HepG2 (cell line): Measurements from ENCODE around the gene EIF4E. TPM values are rescaled to one million over a fixed set of nuclear protein-coding genes. Genes with fewer than 3 reads are reported as not detected.
"Not testable (repeated sequence)": the region's sequence is repeated elsewhere in the genome, so short reads cannot be mapped to it uniquely, and the experiment has no call there.

Source experiments
- ATAC-seq: fragments of 200-7000 bp; cut with Tn5 transposase; 3 replicates; pipeline ENCODE4 v1.9.1; 2020; ENCODE audit warnings: mild to moderate bottlenecking, moderate library complexity
- BruUV-seq: library from RNA; stranded (reverse); fragments of 400-500 nt; replicated peaks from 2 replicates; lab custom pipeline; 2021; lab: Mats Ljungman, UMichigan
- CTCF ChIA-PET: fragments of 300-600 bp; formaldehyde crosslinking; extraction: SDS; loops from one replicate; lab custom pipeline; 2021; ENCODE audit warnings: low total read pairs, inconsistent platforms, low intra/inter-chr PET ratio; lab: Yijun Ruan, JAX
- POLR2A ChIA-PET: fragments of 350-600 bp; sonication (Branson Sonifier 250); formaldehyde crosslinking; loops from one replicate; lab custom pipeline; 2020; ENCODE audit warnings: antibody characterized with exemption, inconsistent platforms; lab: Yijun Ruan, JAX
- DNase-seq: peaks from one replicate; pipeline ENCODE4 v3.0.0-alpha.2; 2015; ENCODE audit warnings: low spot score
- FAIRE-seq: peaks from 3 replicates; lab custom pipeline; 2011; peaks lifted over from hg19 to GRCh38; lab: Jason Lieb, UNC
- H2AFZ ChIP-seq: one replicate; pipeline ENCODE4 v1.6.1; 2011; ENCODE audit warnings: low read length, inconsistent platforms
- H3K27ac ChIP-seq: fragments of 300-600 bp; 3 replicates; pipeline ENCODE4 v1.8.0; 2011; ENCODE audit warnings: mixed run types, mild to moderate bottlenecking, mixed read lengths, low read length, inconsistent platforms; ENCODE audit not compliant: insufficient read depth; ENCODE audit errors: extremely low read length
- H3K27me3 ChIP-seq, 2 experiments: fragments of 200-600 bp in 1 of 2; 2 replicates in 1 of 2; 3 replicates in 1 of 2; pipeline versions ENCODE4 v1.6.0 to v1.8.0; 2011; ENCODE audit warnings: low read length in 2 of 2, mild to moderate bottlenecking in 2 of 2, moderate library complexity in 2 of 2, inconsistent platforms in 1 of 2; ENCODE audit not compliant: insufficient read depth in 2 of 2, control insufficient read depth in 1 of 2
- H3K36me3 ChIP-seq, 2 experiments: fragments of 200-600 bp in 1 of 2; replicated peaks in 1 of 2; 2 replicates in 1 of 2; 3 replicates in 1 of 2; pipeline versions ENCODE4 v1.5.1 to v1.8.0; 2011; ENCODE audit warnings: low read length in 2 of 2, inconsistent platforms in 1 of 2; ENCODE audit not compliant: insufficient read depth in 2 of 2, control insufficient read depth in 1 of 2
- H3K4me1 ChIP-seq: 2 replicates; pipeline ENCODE4 v1.5.1; 2012; ENCODE audit warnings: low read length, inconsistent platforms; ENCODE audit not compliant: insufficient read depth
- H3K4me2 ChIP-seq: 2 replicates; pipeline ENCODE4 v1.6.0; 2011; ENCODE audit warnings: low read depth, low read length, inconsistent platforms
- H3K4me3 ChIP-seq, 3 experiments: fragments of 200-600 bp in 1 of 3; sonication (generic), shearing (Covaris generic) in 1 of 3; replicated peaks in 1 of 3; 2 replicates each; pipeline ENCODE4 v1.5.1; 2011 to 2016; ENCODE audit warnings: low read length in 3 of 3, inconsistent platforms in 2 of 3, low read depth in 2 of 3, mild to moderate bottlenecking in 2 of 3, control low read depth in 1 of 3, mixed read lengths in 1 of 3; ENCODE audit not compliant: insufficient read depth in 1 of 3
- H3K79me2 ChIP-seq: one replicate; pipeline ENCODE4 v1.6.1; 2011; ENCODE audit warnings: low read length, inconsistent platforms; ENCODE audit not compliant: insufficient read depth
- H3K9ac ChIP-seq: 2 replicates; pipeline ENCODE4 v1.6.0; 2011; ENCODE audit warnings: mild to moderate bottlenecking, low read depth, low read length, inconsistent platforms; ENCODE audit not compliant: insufficient read depth
- H3K9me3 ChIP-seq: 2 replicates; pipeline ENCODE4 v1.5.1; 2012; ENCODE audit warnings: mild to moderate bottlenecking, low read length
- H4K20me1 ChIP-seq: 2 replicates; pipeline ENCODE4 v1.6.0; 2011; ENCODE audit warnings: inconsistent platforms, mild to moderate bottlenecking, low read length, moderate library complexity; ENCODE audit not compliant: insufficient read depth
- BATF2 ChIP-seq: sonication (generic); formaldehyde crosslinking; IDR thresholded peaks from 2 replicates; pipeline ENCODE4 v1.8.0; 2022; ENCODE audit warnings: mild to moderate bottlenecking, missing genetic modification reagents, moderate library complexity
- THAP9 ChIP-seq: sonication (generic); formaldehyde crosslinking; IDR thresholded peaks from 2 replicates; pipeline ENCODE4; 2020; ENCODE audit warnings: missing genetic modification reagents, mild to moderate bottlenecking, borderline replicate concordance
- TOE1 ChIP-seq: sonication (generic); formaldehyde crosslinking; IDR thresholded peaks from 2 replicates; pipeline ENCODE4 v1.4.0; 2020; ENCODE audit warnings: mild to moderate bottlenecking, missing genetic modification reagents
- ZBTB10 ChIP-seq: sonication (generic); formaldehyde crosslinking; IDR thresholded peaks from 2 replicates; pipeline ENCODE4 v1.4.0; 2020; ENCODE audit warnings: missing genetic modification reagents, borderline replicate concordance
- WGBS: methylation state at CpG from one replicate; pipeline ENCODE4 v1.1.6; 2017; ENCODE audit warnings: low lambda C conversion rate; 5-methylcytosine and 5-hydroxymethylcytosine counted together
- in situ Hi-C: cut with HindIII; loops from 2 replicates; pipeline ENCODE4 v1.10.0; 2017; ENCODE audit warnings: low pct_unique_long_range_greater_than_20kb; ENCODE audit not compliant: extremely low pct_ligation_motif_present
- intact Hi-C: fragments of 100-400 bp; cut with micrococcal nuclease; formaldehyde crosslinking; loops from one replicate; pipeline ENCODE4 v1.10.0; 2022; ENCODE audit not compliant: unreplicated experiment
- polyA plus RNA-seq, 8 experiments: library from polyadenylated mRNA; depleted of rRNA in 3 of 8; stranded (reverse) in 7 of 8; unstranded in 1 of 8; fragments of >200 nt; fragmentation: Illumina TruSeq in 4 of 8; extraction: Trizol in 4 of 8; gene quantifications; 2 replicates each; pipeline versions ENCODE4 v1.2.1 to v1.2.3, GENCODE V29; 2011 to 2016; ENCODE audit warnings: low read depth in 4 of 8, missing spikeins in 1 of 8, mixed read lengths in 1 of 8; ENCODE audit not compliant: insufficient read depth in 1 of 8
- total RNA-seq, 5 experiments: library from RNA; depleted of rRNA; stranded (reverse); fragments of >200 nt; fragmentation: Illumina TruSeq; extraction: Trizol; gene quantifications; 2 replicates each; pipeline ENCODE4 v1.2.3, GENCODE V29; 2016; ENCODE audit warnings: low read depth in 1 of 5

EIF4E gene
- total and polyA plus RNA-seq, 2 of the 13 experiments (the other 11 are each of a cell fraction or from before 2014, with no cell fraction given), result 50.8 to 194 TPM

- H2AFZ ChIP-seq, H3K9me3 ChIP-seq, BruUV-seq, ATAC-seq, H3K4me2 ChIP-seq, CTCF ChIA-PET, POLR2A ChIA-PET, H3K4me3 ChIP-seq, H3K9ac ChIP-seq, FAIRE-seq, H3K27ac ChIP-seq, in situ Hi-C loops, DNase-seq, H3K27me3 ChIP-seq: not testable (repeated sequence)
- Histone ChIP-seq H3K36me3 (peaks cover 2 to 13% of the 10 kb centered on the region in 2 experiments; a peak in 1 of 5 replicates), H4K20me1 (peaks cover 29% of the 10 kb centered on the region), H3K4me1 (peaks cover 30% of the 10 kb centered on the region), H3K79me2 (peaks cover 71% of the 10 kb centered on the region)
- 96% methylated on average over 15 of the region's 15 CpGs for WGBS
- intact Hi-C loops, result loop anchor here (5.0 kb wide), 1 partner anchor 161 kb away; the partner anchor contains the start of gene ADH5
Measured at GRCh38 chr4:98926257-98926656, 2.7 kb downstream of the EIF4E start.

- ATAC-seq, result no peak
- CTCF ChIA-PET, result no interaction called here
Measured at GRCh38 chr4:98921292-98921691, 7.6 kb downstream of the EIF4E start.

GRCh38 chr4:98919996-98920395 lies 8.9 kb downstream of the EIF4E start:
- H3K9ac ChIP-seq, result no peak overlapping the region
- no peak overlapping the region for H3K4me2 ChIP-seq
- peaks cover 0 to 9% of the 10 kb centered on the region in 2 experiments; a peak in 2 of 5 replicates for H3K36me3 ChIP-seq
- in situ Hi-C loops, result no loop called here
- ChIA-PET POLR2A (no interaction called here), CTCF (no interaction called here)
- no peaks in the 10 kb centered on the region for H3K27me3 ChIP-seq
- no peak for FAIRE-seq
- H3K79me2 ChIP-seq, result peaks cover 94% of the 10 kb centered on the region
- H2AFZ ChIP-seq, result no peak overlapping the region
- no peaks in the 10 kb centered on the region for H3K9me3 ChIP-seq
- intact Hi-C loops, result no loop called here
- H3K4me3 ChIP-seq, result no peak overlapping the region
- no peak for DNase-seq
- WGBS, result 96% methylated on average over 2 of the region's 2 CpGs
- no peak for ATAC-seq
- no TSS peak for BruUV-seq
- no peak overlapping the region for H3K27ac ChIP-seq
- H3K4me1 ChIP-seq, result peaks cover 28% of the 10 kb centered on the region
- peaks cover 11% of the 10 kb centered on the region for H4K20me1 ChIP-seq
- TF ChIP-seq BATF2 (CRISPR knock-in tag) (no peak), THAP9 (no peak), ZBTB10 (CRISPR knock-in tag) (no peak)

More at GRCh38 chr4:98921292-98921691, 7.6 kb downstream of the EIF4E start:
- H3K36me3 ChIP-seq, result peaks cover 2 to 14% of the 10 kb centered on the region in 2 experiments; a peak in 2 of 5 replicates
- no peak overlapping the region for H3K9ac ChIP-seq
- no peaks in the 10 kb centered on the region for H3K27me3 ChIP-seq
- H3K4me3 ChIP-seq, result no peak overlapping the region
- in situ Hi-C loops, result no loop called here
- no peak overlapping the region for H2AFZ ChIP-seq
- WGBS, result 97% methylated on average over 5 of the region's 5 CpGs
- H3K79me2 ChIP-seq, result peaks cover 95% of the 10 kb centered on the region
- no peak overlapping the region for H3K4me2 ChIP-seq
- H3K9me3 ChIP-seq, result no peaks in the 10 kb centered on the region
- peaks cover 38% of the 10 kb centered on the region for H3K4me1 ChIP-seq
- POLR2A ChIA-PET, result interaction anchor here (0.6 kb wide), 1 partner anchor 8 kb away, joined by 3 read pairs; no protein-coding TSS in a partner anchor
- BruUV-seq, result no TSS peak
- peaks cover 14% of the 10 kb centered on the region for H4K20me1 ChIP-seq
- no peak for TF ChIP-seq TOE1 (CRISPR knock-in tag)
- intact Hi-C loops, result no loop called here
- no peak overlapping the region for H3K27ac ChIP-seq
- FAIRE-seq (no peak), DNase-seq (no peak)
